SH-SY5Y (cell line): ENCODE measurements around the gene CDK5.

Experiments used
- GATA2 ChIP-seq: IDR thresholded peaks from 2 replicates; pipeline ENCODE4 v1.6.1; 2011; ENCODE audit warnings: mild to moderate bottlenecking, low read depth, low read length
- GATA3 ChIP-seq: IDR thresholded peaks from 2 replicates; pipeline ENCODE4 v1.6.1; 2011; ENCODE audit warnings: low read depth, mild to moderate bottlenecking, low read length, moderate library complexity

DNA sequence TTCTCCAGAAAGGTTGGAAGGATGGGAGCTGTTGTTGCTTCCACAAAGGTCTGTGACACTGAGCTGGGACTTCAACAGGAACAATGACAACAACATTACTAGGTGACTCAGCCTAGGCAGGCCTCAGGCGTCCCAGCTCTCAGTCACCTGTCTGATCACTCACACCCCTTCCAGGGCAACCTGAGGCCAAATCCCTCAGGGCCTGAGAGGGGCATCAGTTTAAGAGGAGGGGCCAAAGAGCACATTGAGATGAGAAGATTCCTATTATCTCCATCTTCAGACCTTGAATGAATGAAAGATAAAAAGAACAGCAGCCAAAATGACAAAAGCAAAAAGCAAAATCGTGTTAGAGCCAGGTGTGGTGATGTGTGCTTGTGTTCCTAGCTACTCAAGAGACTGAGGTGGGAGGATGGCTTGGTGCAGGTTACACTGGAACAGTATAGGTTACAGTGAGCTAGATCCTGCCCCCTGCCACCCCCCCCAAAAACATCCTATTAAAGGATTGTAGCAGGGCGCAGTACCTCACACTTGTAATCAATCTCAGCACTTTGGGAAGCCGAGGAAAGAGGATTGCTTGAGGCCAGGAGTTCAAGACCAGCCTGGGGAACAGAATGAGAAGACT lies 33.2 kb downstream of the CDK5 start, which contains the start of gene ATG9B:
- no peak for TF ChIP-seq GATA2
- TF ChIP-seq GATA3 = no peak
